ENCODE measurements around the gene CREBL2. TPM values are rescaled to one million over a fixed set of nuclear protein-coding genes. Genes with fewer than 3 reads are reported as not detected.

CREBL2 gene
- total RNA-seq, 1 experiment from 2014 or later = 20.4 TPM

GRCh38 chr12:12671850-12672660 is 60.4 kb downstream of the CREBL2 start:
- no peaks in the 10 kb centered on the region for H3K4me1 Mint-ChIP-seq (ENCODE audit: low read depth, unreplicated experiment)
- intact Hi-C loops (cut with micrococcal nuclease; ENCODE audit: unreplicated experiment) = no loop called here
- no peaks in the 10 kb centered on the region for H3K27me3 Mint-ChIP-seq (ENCODE audit: unreplicated experiment)
- BruUV-seq (replicated peaks) = no TSS peak
- H3K9me3 Mint-ChIP-seq (ENCODE audit: low read depth, unreplicated experiment) = no peaks in the 10 kb centered on the region
- H3K27ac Mint-ChIP-seq (ENCODE audit: unreplicated experiment) = no peak overlapping the region
- TF ChIP-seq CTCF (IDR thresholded peaks at IDR 0.05; ENCODE audit: unreplicated experiment) = no peak
- H3K4me3 Mint-ChIP-seq (ENCODE audit: low read depth, unreplicated experiment) = no peak overlapping the region
- CTCF ChIA-PET = interaction anchor here (0.6 kb wide), 1 partner anchor 25 kb away, joined by 8 read pairs; no protein-coding TSS in a partner anchor
- H3K36me3 Mint-ChIP-seq (ENCODE audit: insufficient read depth, unreplicated experiment) = no peaks in the 10 kb centered on the region
- DNase-seq = no peak

- DNase-seq = no peak
- no peak for TF ChIP-seq CTCF (IDR thresholded peaks at IDR 0.05; ENCODE audit: unreplicated experiment)
- intact Hi-C loops (cut with micrococcal nuclease; ENCODE audit: unreplicated experiment) = no loop called here
- H3K9me3 Mint-ChIP-seq (ENCODE audit: low read depth, unreplicated experiment) = no peaks in the 10 kb centered on the region
- H3K4me1 Mint-ChIP-seq (ENCODE audit: low read depth, unreplicated experiment) = no peaks in the 10 kb centered on the region
- no TSS peak for BruUV-seq (replicated peaks)
- no peak overlapping the region for H3K27ac Mint-ChIP-seq (ENCODE audit: unreplicated experiment)
- no peaks in the 10 kb centered on the region for H3K27me3 Mint-ChIP-seq (ENCODE audit: unreplicated experiment)
- no peak overlapping the region for H3K4me3 Mint-ChIP-seq (ENCODE audit: low read depth, unreplicated experiment)
- CTCF ChIA-PET = interaction anchor here (0.5 to 0.6 kb wide), 2 partner anchors 37 to 251 kb away, joined by 4 read pairs; no protein-coding TSS in a partner anchor
- H3K36me3 Mint-ChIP-seq (ENCODE audit: insufficient read depth, unreplicated experiment) = no peaks in the 10 kb centered on the region
Observed at GRCh38 chr12:12673296-12673695, 61.6 kb downstream of the CREBL2 start.

GRCh38 chr12:12676605-12677004 is 64.9 kb downstream of the CREBL2 start:
- no peaks in the 10 kb centered on the region for H3K36me3 Mint-ChIP-seq (ENCODE audit: insufficient read depth, unreplicated experiment)
- CTCF ChIA-PET = interaction anchor here (0.6 kb wide), 2 partner anchors 527 to 789 kb away, joined by 3 read pairs; no protein-coding TSS in a partner anchor
- H3K27ac Mint-ChIP-seq (ENCODE audit: unreplicated experiment) = no peak overlapping the region
- no peak overlapping the region for H3K4me3 Mint-ChIP-seq (ENCODE audit: low read depth, unreplicated experiment)
- no peaks in the 10 kb centered on the region for H3K9me3 Mint-ChIP-seq (ENCODE audit: low read depth, unreplicated experiment)
- TF ChIP-seq CTCF (IDR thresholded peaks at IDR 0.05; ENCODE audit: unreplicated experiment) = no peak
- H3K4me1 Mint-ChIP-seq (ENCODE audit: low read depth, unreplicated experiment) = no peaks in the 10 kb centered on the region
- intact Hi-C loops (cut with micrococcal nuclease; ENCODE audit: unreplicated experiment) = no loop called here
- no peak for DNase-seq
- no TSS peak for BruUV-seq (replicated peaks)
- no peaks in the 10 kb centered on the region for H3K27me3 Mint-ChIP-seq (ENCODE audit: unreplicated experiment)

GRCh38 chr12:12681061-12681765 is 69.5 kb downstream of the CREBL2 start:
- H3K27me3 Mint-ChIP-seq (ENCODE audit: unreplicated experiment) = no peaks in the 10 kb centered on the region
- intact Hi-C loops (cut with micrococcal nuclease; ENCODE audit: unreplicated experiment) = no loop called here
- no peak overlapping the region for H3K27ac Mint-ChIP-seq (ENCODE audit: unreplicated experiment)
- CTCF ChIA-PET = interaction anchor here (0.6 kb wide), 1 partner anchor 61 kb away, joined by 3 read pairs; no protein-coding TSS in a partner anchor
- no TSS peak for BruUV-seq (replicated peaks)
- DNase-seq = no peak
- H3K4me3 Mint-ChIP-seq (ENCODE audit: low read depth, unreplicated experiment) = no peak overlapping the region
- no peaks in the 10 kb centered on the region for H3K9me3 Mint-ChIP-seq (ENCODE audit: low read depth, unreplicated experiment)
- no peaks in the 10 kb centered on the region for H3K4me1 Mint-ChIP-seq (ENCODE audit: low read depth, unreplicated experiment)
- H3K36me3 Mint-ChIP-seq (ENCODE audit: insufficient read depth, unreplicated experiment) = no peaks in the 10 kb centered on the region
- no peak for TF ChIP-seq CTCF (IDR thresholded peaks at IDR 0.05; ENCODE audit: unreplicated experiment)
